Measurements from ENCODE around the gene UBR4.

The UBR4 gene

GRCh38 chr1:19032701-19033514 is 177.2 kb downstream of the UBR4 start:
- no peak overlapping the region for H3K4me3 ChIP-seq (ENCODE audit: low read length)
- no peak for TF ChIP-seq CTCF (IDR thresholded peaks at IDR 0.05; ENCODE audit: insufficient read depth, low read depth, low read length, missing control alignments)
- no peak for DNase-seq (ENCODE audit: low read depth)

GRCh38 chr1:19032413-19032695 is 177.7 kb downstream of the UBR4 start:
- H3K4me3 ChIP-seq (ENCODE audit: low read length), result no peak overlapping the region
- no peak for TF ChIP-seq CTCF (IDR thresholded peaks at IDR 0.05; ENCODE audit: insufficient read depth, low read depth, low read length, missing control alignments)
- DNase-seq (ENCODE audit: low read depth), result no peak

GRCh38 chr1:19029191-19030085 is 180.6 kb downstream of the UBR4 start:
- DNase-seq (ENCODE audit: low read depth), result peak; percentile 93
- peak; percentile 21 for TF ChIP-seq CTCF (IDR thresholded peaks at IDR 0.05; ENCODE audit: insufficient read depth, low read depth, low read length, missing control alignments)
- no peak overlapping the region for H3K4me3 ChIP-seq (ENCODE audit: low read length)

DNA sequence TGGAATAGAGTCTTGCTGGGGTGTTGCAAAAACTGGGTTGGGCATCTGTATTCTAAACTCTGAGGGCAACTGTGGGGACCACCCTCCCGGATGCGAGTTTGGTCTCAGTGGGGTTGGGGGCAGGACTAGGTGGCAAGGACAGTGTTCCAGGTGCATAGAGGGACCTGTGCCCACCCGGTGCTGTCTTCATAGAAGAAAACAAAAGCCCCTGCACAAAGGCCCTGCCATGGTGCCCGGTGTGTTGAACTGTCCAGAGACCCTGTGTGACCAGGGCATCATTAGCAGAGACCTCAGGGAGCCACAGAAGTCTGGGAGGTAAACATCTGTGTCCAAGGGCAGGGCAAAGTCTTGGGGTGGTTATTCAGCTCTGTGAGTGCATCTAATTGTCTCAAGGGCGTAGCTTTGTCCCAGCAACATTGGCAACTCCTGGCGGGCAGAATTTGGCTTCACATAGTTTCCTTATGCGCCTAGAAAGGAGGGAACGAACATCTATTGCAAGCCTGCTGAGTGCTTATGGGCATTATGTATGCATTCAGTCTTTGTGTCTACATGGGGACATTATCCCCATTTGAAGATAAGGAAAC is 181.4 kb downstream of the UBR4 start:
- H3K4me3 ChIP-seq (ENCODE audit: low read length), result no peak overlapping the region
- TF ChIP-seq CTCF (IDR thresholded peaks at IDR 0.05; ENCODE audit: insufficient read depth, low read depth, low read length, missing control alignments), result no peak
- DNase-seq (ENCODE audit: low read depth), result no peak

- no peak for DNase-seq (ENCODE audit: low read depth)
- no peak overlapping the region for H3K4me3 ChIP-seq (ENCODE audit: low read length)
- no peak for TF ChIP-seq CTCF (IDR thresholded peaks at IDR 0.05; ENCODE audit: insufficient read depth, low read depth, low read length, missing control alignments)
Measured at GRCh38 chr1:19028110-19028509, 182.0 kb downstream of the UBR4 start.
